Measurements from ENCODE around the gene FGD2.

GRCh38 chr6:36959555-36960250, 45.8 kb upstream of the FGD2 start:
- TF ChIP-seq GLIS1 (tag by site-specific recombination; IDR thresholded peaks at IDR 0.05) (no peak), ZNF302 (tag by site-specific recombination; IDR thresholded peaks at IDR 0.05; ENCODE audit: low read depth) (no peak), CTCF (tag by site-specific recombination; IDR thresholded peaks at IDR 0.05) (no peak), ZNF610 (tag by site-specific recombination; IDR thresholded peaks at IDR 0.05; ENCODE audit: borderline replicate concordance) (no peak), ZXDB (tag by site-specific recombination; IDR thresholded peaks at IDR 0.05) (no peak), REST (tag by site-specific recombination; IDR thresholded peaks at IDR 0.05) (no peak), ZBTB10 (tag by site-specific recombination; IDR thresholded peaks at IDR 0.05) (no peak), YY1 (tag by site-specific recombination; IDR thresholded peaks at IDR 0.05) (no peak), ZNF549 (tag by site-specific recombination; IDR thresholded peaks at IDR 0.05) (no peak), ZNF776 (tag by site-specific recombination; IDR thresholded peaks at IDR 0.05; ENCODE audit: borderline replicate concordance) (no peak), ZNF670 (tag by site-specific recombination; IDR thresholded peaks at IDR 0.05; ENCODE audit: low read depth) (no peak), ZNF138 (tag by site-specific recombination; IDR thresholded peaks at IDR 0.05; ENCODE audit: borderline replicate concordance) (no peak), ZNF792 (tag by site-specific recombination; IDR thresholded peaks at IDR 0.05) (no peak), PRDM1 (tag by site-specific recombination; IDR thresholded peaks at IDR 0.05) (no peak)

All from HEK293 (cell line).